Stomach (tissue), 4 donors: Measurements from ENCODE around the gene MTM1.

Source experiments
- CTCF ChIP-seq, 7 experiments: fragments of 450-650 bp in 4 of 7; fragments of 200-600 bp in 3 of 7; sonication (generic) in 3 of 7; IDR thresholded peaks; one replicate each; pipeline ENCODE4 v1.5.1; 2016 to 2019; ENCODE audit warnings: antibody characterized with exemption in 7 of 7, control low read depth in 2 of 7, mild to moderate bottlenecking in 1 of 7
- POLR2AphosphoS5 ChIP-seq, 3 donors: sonication (generic); formaldehyde crosslinking; IDR thresholded peaks; one replicate each; pipeline ENCODE4 v1.6.1; 2016; ENCODE audit warnings: antibody characterized with exemption in 3 of 3

- TF ChIP-seq CTCF (IDR thresholded peaks at IDR 0.05) (no peak), POLR2AphosphoS5 (IDR thresholded peaks at IDR 0.05) (no peak)
Measured at GRCh38 chrX:150719621-150720020, 151.2 kb downstream of the MTM1 start.
